Measurements from ENCODE around the gene C17orf100.
A peak's percentile ranks its signal among the peaks of the same experiment; 100 is the strongest.

Gene C17orf100

DNA sequence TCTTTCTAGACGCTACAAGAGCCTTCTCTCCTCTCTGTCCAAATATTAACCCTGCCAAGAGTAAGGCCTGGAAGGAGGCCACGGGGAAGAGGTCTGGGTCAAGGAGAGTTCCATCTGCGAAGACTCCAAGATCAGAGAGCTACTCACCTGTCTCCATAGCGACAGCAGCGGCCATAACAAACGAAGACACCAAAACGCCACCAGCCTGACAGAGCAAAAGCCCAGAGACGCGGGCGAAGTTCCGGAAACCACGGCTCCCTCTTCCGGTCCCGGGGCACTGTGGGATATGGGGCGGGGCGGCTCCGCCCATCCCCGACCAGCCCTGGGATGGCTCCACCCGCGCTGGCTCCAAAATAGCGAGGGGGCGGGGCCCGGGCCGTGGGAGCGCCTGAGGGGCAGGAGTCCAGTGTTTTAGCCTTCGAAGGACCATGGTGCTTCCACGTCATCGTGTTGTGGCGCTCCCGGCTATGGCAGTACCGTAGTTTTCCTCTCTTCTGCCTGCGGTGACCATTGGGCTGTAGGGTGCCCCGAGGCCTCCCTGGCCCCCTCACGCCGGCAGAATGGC lies at the start of gene C17orf100, which contains the start of gene MED31:
Gene C17orf100, plus strand, starts transcription at position 409 of the 565 bp plus-strand sequence. Its CDS starts 152 bp downstream, at position 561.
Gene MED31, minus strand, starts transcription at position 252 of the 565 bp plus-strand sequence. Its CDS starts 77 bp downstream, at position 175.
- Histone ChIP-seq H3K4me3 (peak within 1 kb of the TSS; percentile 53 to 87 (median 68)), H3K27ac (peak within 1 kb of the TSS; percentile 55 to 93 (median 83))

DNA sequence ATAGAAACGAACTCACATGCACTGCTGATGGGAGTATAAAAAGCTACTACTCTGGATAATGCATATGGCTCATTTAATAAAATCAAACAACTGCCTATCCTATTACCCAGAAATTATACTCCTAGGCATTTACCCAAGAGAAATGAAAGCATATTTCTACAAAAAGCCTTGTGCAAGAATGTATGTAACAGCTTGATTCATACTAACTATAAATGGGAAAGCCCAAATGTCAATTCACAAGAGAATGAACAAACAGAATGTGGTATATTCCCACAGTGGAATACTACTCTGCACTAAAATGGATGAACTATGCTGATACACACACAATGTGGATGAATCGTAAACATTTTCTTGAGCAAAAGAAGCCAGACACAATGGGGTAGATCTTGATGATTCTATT lies 49.4 kb upstream of the C17orf100 start:
- no peak overlapping the region for H3K4me3 ChIP-seq
- no peak overlapping the region for H3K27ac ChIP-seq

DNA sequence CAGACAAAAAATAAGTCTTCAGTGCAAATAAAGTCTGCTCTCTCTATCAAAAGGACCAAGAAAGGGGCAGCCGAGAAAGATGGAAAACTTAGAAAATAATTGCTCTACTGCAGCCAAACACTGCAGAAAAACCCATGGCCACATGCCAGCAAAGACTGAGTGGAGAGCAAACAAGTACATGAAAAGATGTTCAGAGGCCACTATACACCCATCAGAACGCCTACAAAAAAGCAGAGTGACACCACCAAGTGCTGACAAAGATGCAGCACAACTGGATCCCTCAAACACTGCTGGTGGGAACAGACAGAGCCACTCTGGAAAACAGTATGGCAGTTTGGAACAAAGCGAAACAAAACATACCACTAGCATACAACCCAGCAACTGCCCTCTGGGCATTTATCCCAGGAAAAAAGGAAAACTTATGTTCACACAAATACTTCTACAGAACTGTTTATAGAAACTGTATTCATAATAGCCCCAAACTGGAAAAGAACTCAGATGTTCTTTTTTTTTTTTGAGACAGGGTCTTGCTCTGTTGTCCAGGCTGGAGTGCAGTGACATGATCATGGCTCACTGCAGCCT lies 47.7 kb upstream of the C17orf100 start:
- no peak overlapping the region for H3K27ac ChIP-seq
- no peak overlapping the region for H3K4me3 ChIP-seq

DNA sequence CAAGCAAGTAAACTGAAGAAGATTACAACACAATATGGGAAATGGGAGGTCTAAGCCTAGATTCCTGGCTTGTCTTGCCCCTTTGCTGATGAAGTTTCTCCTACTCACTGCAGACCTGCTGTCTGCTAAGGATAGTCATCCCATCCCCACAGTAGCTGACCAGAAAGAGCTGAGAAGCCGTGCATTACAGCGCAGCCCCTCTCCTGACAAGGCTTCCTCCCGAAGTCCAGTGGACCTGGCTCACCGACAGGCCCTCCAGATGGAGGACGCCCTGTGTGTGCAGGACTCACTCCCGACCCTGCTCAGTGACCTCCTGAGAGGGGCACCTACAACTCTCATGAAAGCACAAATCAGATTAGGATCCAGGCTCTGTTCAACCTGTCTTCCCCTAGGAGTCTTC lies 46.4 kb upstream of the C17orf100 start:
- Histone ChIP-seq H3K27ac (no peak overlapping the region), H3K4me3 (no peak overlapping the region)

DNA sequence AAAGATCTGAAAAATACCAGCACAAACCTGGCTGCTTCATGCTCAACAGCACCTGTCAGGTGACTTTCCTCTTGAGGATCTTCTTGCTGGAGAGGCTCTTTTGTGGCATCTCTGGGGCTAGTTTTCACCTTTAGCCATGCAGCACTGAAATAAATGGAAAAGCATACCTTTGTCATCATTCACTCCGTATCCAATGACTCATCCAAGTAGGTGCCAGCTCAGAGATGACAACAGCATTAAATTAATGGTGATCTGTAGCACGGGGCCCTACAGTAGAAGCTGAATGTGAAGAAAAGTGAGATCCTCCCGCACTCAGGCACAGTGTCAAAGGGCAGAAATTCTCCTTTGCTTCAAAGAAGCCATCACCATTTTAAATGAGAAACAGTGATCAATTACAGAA lies 43.2 kb upstream of the C17orf100 start:
- no peak overlapping the region for H3K27ac ChIP-seq
- H3K4me3 ChIP-seq, result no peak overlapping the region

- no peak overlapping the region for H3K27ac ChIP-seq
- H3K4me3 ChIP-seq, result no peak overlapping the region
Observed at GRCh38 chr17:6610011-6610410, 41.6 kb upstream of the C17orf100 start.

GRCh38 chr17:6611231-6611630 lies 40.3 kb upstream of the C17orf100 start:
- H3K4me3 ChIP-seq, result no peak overlapping the region
- no peak overlapping the region for H3K27ac ChIP-seq

DNA sequence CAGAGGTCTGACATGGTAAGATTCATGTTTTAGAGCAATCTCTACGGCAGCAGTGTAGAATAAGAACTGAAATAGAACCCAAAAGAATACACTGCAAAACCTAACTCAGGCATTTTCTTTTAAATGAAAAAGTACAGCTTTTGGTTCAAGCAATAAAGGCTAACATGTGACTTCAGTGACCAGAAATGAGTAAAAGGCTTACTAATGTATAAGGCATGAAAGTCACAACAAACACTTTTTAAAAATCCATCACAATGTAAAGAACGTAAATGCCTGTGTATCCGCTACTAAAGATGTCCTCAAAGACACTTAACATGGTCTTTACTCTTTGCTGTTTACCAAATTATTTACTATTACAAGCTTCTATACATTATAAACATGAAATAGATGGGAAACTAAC lies 27.6 kb upstream of the C17orf100 start:
- no peak overlapping the region for H3K4me3 ChIP-seq
- no peak overlapping the region for H3K27ac ChIP-seq

- H3K27ac ChIP-seq, result no peak overlapping the region
- no peak overlapping the region for H3K4me3 ChIP-seq
Observed at GRCh38 chr17:6626616-6627015, 24.9 kb upstream of the C17orf100 start.

GRCh38 chr17:6627019-6627418 lies 24.5 kb upstream of the C17orf100 start:
- H3K27ac ChIP-seq, result no peak overlapping the region
- H3K4me3 ChIP-seq, result no peak overlapping the region

DNA sequence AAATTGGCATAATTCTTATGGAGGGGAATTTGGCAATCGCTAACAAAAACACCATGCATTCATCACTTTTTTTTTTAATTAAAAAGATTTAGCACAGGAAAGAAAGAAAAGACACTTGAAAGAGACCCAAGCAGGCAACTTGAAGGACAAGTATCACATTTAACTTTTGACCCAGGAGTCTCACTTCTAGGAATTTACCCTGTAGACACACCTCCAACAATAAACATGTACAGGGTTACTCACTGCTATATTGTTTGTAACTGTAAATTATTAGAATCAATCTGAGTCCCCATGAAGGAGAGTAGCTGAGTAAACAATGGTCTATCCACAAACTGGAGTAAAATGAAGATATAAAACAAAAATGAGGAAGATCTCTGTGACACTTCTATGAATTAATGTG lies 21.2 kb upstream of the C17orf100 start:
- Histone ChIP-seq H3K4me3 (no peak overlapping the region), H3K27ac (no peak overlapping the region)

- Histone ChIP-seq H3K4me3 (no peak overlapping the region), H3K27ac (no peak overlapping the region)
Observed at GRCh38 chr17:6632530-6632929, 19.0 kb upstream of the C17orf100 start.

- Histone ChIP-seq H3K4me3 (no peak overlapping the region), H3K27ac (no peak overlapping the region)
Observed at GRCh38 chr17:6633263-6633662, 18.3 kb upstream of the C17orf100 start.

DNA sequence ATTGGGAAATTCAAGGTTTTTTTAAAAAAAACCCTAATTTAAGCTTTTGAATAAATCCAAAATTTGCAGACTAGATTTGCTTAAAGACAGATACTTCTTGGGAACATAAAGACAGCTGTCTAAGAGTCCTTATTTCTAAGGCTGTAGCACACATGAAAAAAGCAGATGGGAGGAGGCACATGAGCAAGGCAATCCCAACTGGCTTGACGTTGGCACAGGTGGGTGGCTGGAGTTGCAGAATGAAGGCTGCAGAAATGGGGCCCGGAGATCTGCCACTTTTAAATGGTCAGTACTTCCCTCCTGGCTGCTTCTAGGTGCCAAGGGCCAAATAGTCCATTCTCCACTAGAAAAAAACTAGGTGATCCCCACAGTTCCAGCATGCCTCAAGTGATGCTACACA lies 15.5 kb upstream of the C17orf100 start:
- H3K27ac ChIP-seq, result no peak overlapping the region
- no peak overlapping the region for H3K4me3 ChIP-seq

DNA sequence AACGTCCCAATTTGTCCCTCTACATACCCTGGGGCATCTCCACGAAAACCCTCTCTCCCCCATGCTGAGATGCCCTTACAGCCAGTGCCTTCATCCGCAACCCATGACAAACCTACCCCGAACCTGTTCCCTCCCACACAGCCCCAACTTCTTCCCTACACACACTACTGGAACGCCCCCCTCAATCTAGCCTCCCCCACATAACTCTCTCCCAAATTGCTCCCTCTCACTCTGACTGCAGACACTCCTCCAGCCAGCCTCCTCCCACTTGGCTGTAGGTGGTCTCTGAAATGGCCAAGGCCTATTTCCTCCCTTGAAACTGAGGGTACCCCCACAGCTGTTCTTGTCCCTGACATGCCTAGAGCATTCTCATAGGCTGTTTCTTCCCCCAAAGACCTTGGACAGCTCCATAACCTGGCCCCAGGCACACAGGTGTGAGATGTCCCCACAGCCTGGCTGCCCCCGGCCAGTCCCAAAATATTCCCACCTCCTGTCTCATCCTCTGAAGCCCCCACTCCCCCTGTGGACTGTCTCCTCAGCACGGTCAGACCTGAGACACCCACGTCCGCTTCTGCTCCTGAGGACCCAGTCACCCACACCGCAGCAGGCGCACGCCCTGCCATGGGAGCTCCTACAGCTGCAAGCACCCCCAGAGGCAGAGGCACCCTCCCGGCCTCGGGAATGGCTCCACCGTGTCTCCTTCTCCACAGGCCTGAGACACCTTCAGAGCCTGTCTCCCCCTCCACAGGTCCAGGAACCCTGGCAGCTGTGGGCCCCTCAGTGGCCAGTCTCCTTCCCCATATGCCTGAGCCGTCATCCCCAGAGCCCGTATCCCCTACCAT lies 14.7 kb upstream of the C17orf100 start:
- no peak overlapping the region for H3K4me3 ChIP-seq
- H3K27ac ChIP-seq, result no peak overlapping the region

GRCh38 chr17:6637458-6637840 lies 14.1 kb upstream of the C17orf100 start:
- Histone ChIP-seq H3K4me3 (no peak overlapping the region), H3K27ac (peak overlapping the region in 1 of 21 experiments; percentile 4)

DNA sequence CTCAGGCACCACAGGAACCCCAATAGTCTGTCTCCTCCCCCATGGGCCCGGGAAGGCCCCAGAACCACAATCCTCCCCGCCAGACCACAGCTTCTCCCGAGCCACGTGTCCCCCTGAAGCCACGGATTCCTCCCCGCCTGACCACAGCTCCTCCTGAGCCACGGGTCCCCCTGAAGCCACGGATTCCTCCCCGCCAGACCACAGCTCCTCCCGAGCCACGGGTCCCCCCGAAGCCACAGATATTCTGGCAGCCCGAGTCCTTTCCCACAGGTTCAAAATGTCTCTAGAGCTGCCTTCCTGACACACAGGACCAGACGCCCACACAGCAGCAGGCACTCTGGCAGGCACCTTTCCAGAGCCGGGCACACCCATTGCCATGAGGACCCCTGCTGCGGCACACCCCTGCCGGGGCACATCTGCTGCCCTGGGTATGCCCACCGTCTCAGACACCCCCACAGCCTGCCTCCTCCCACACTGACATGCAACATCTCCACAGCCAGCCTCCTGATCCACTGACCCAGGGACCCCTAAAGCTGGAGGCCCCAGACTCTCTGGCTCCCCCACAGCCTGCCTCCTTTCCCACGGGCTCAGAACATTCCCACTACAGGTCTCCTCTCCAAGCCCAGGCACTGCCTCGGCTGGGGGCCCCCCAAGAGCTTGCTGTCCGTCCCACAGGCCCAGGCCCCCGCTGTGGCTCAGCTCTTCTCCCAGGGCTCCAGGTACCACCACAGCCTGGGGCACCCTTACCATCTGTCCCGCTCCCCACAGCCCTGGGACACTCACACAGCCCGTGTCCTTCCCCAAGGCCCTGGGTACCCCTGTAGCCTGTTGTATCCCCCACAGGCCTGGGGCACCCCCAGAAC lies 13.3 kb upstream of the C17orf100 start:
- Histone ChIP-seq H3K27ac (peak overlapping the region in 6 of 21 experiments; percentile 4 to 95 (median 90)), H3K4me3 (peak overlapping the region in 1 of 7 experiments; percentile 71)

- H3K27ac ChIP-seq, result peak overlapping the region in 17 of 21 experiments; percentile 20 to 96 (median 91)
- H3K4me3 ChIP-seq, result peak overlapping the region; percentile 66 to 83 (median 71)
Observed at GRCh38 chr17:6639014-6639585, 12.5 kb upstream of the C17orf100 start.

Data from skin epidermis (tissue), 12 donors.